MM.1S (cell line): ENCODE measurements around the gene WDR37.

ENCODE experiments used
- CTCF ChIP-seq: fragments of 300-600 bp; sonication (generic); IDR thresholded peaks from 2 replicates; pipeline ENCODE4 v1.5.1; 2016; ENCODE audit warnings: antibody characterized with exemption, low read length, mixed read lengths
- EZH2 ChIP-seq: fragments of 300-600 bp; sonication (generic); optimal IDR thresholded peaks from 2 replicates; pipeline ENCODE3; 2017; ENCODE audit warnings: low read depth, mild to moderate bottlenecking, antibody characterized with exemption, low read length, mixed read lengths

GRCh38 chr10:1168763-1169162 is 112.6 kb downstream of the WDR37 start:
- no peak for TF ChIP-seq CTCF
- no peak for TF ChIP-seq EZH2
